ENCODE data around the gene IQCH.

IQCH gene

GRCh38 chr15:67225336-67225735 is 29.2 kb upstream of the IQCH start:
- DNase-seq (ENCODE audit: extremely low spot score), result no peak
- TF ChIP-seq BHLHE40 (IDR thresholded peaks at IDR 0.05; ENCODE audit: borderline replicate concordance) (no peak), TARDBP (IDR thresholded peaks at IDR 0.05) (no peak), CTBP1 (IDR thresholded peaks at IDR 0.05; ENCODE audit: borderline replicate concordance) (no peak), SP1 (IDR thresholded peaks at IDR 0.05) (no peak), SUZ12 (IDR thresholded peaks at IDR 0.05) (no peak), NFRKB (IDR thresholded peaks at IDR 0.05) (no peak), FOXK2 (IDR thresholded peaks at IDR 0.05) (no peak), LEF1 (IDR thresholded peaks at IDR 0.05; ENCODE audit: borderline replicate concordance) (no peak), ARNT (IDR thresholded peaks at IDR 0.05) (no peak)
- CTCF ChIA-PET, result no interaction called here
- POLR2A ChIA-PET, result interaction anchor here (0.9 kb wide), 1 partner anchor 30 kb away, joined by 3 read pairs; the partner anchor contains the start of genes AAGAB and IQCH

DNA sequence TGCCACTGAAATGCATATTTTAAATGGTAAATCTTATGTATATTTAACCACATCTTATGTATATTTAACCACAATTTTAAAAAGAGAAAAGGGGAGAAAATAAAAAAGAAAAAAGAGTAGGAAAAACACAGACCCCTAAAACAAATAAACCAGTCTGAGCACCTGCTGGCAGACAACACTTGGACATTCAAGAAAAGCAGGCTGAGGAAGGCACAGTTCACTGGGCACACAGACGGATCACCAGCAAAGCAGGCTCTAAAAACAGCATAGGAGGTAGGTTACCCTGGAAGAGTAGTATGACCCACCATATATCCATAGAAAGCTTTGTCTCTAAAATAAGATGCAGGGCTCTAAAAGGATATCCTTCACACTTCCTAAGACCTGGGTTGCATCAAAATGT is 27.2 kb upstream of the IQCH start:
- ChIA-PET CTCF (no interaction called here), POLR2A (no interaction called here)
- no peak for DNase-seq (ENCODE audit: extremely low spot score)
- TF ChIP-seq ARNT (IDR thresholded peaks at IDR 0.05), result no peak

GRCh38 chr15:67227846-67228245 is 26.7 kb upstream of the IQCH start:
- POLR2A ChIA-PET, result no interaction called here
- DNase-seq (ENCODE audit: extremely low spot score), result no peak
- TF ChIP-seq FOXA1 (IDR thresholded peaks at IDR 0.05) (no peak), SUZ12 (IDR thresholded peaks at IDR 0.05) (no peak)
- CTCF ChIA-PET, result no interaction called here

DNA sequence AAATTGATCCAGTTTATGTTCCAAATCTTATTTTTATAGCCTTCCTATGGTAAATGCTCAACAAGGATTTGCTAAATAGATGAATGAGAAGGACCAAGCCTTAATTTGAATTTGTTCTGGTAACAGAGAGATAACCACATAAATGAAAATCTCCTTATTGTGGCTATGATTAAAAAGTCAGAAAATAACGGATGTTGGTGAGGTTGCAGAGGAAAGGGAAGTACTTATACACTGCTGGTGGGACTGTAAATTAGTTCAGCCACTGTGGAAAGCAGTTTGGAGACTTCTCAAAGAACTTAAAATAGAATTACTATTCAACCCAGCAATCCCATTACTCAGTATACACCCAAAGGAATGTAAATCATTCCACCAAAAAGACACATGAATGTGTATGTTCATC is 26.3 kb upstream of the IQCH start:
- POLR2A ChIA-PET, result no interaction called here
- no peak for DNase-seq (ENCODE audit: extremely low spot score)
- CTCF ChIA-PET, result interaction anchor here (0.6 kb wide), 1 partner anchor 9 kb away, joined by 3 read pairs; no protein-coding TSS in a partner anchor
- TF ChIP-seq, protein P1, sequence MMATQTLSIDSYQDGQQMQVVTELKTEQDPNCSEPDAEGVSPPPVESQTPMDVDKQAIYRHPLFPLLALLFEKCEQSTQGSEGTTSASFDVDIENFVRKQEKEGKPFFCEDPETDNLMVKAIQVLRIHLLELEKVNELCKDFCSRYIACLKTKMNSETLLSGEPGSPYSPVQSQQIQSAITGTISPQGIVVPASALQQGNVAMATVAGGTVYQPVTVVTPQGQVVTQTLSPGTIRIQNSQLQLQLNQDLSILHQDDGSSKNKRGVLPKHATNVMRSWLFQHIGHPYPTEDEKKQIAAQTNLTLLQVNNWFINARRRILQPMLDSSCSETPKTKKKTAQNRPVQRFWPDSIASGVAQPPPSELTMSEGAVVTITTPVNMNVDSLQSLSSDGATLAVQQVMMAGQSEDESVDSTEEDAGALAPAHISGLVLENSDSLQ (IDR thresholded peaks at IDR 0.05), result no peak
- TF ChIP-seq SP1 (IDR thresholded peaks at IDR 0.05) (no peak), TARDBP (IDR thresholded peaks at IDR 0.05) (no peak), L3MBTL2 (conservative IDR thresholded peaks at IDR 0.05) (no peak), BHLHE40 (IDR thresholded peaks at IDR 0.05; ENCODE audit: borderline replicate concordance) (no peak)

DNA sequence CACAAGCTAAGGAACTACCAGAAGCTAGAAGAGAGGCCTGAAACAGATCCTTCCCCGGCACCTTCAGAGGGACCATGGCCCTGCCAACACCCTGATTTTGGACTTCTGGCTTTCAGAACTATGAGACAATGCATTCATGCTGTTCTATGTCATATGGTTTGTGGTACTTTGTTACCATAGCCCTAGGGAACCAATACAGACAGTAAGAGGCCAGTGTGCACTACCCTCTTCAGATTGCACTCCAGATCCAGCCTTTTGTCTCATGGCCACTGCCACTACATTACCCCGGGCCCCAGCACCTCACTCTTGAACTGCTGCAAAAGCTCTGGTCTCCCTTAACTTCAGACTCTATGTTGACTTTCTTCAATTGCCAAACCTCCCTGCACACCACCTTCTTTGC is 24.1 kb upstream of the IQCH start:
- TF ChIP-seq L3MBTL2 (conservative IDR thresholded peaks at IDR 0.05) (no peak), HDGF (IDR thresholded peaks at IDR 0.05; ENCODE audit: borderline replicate concordance) (no peak)
- TF ChIP-seq, protein P1 (IDR thresholded peaks at IDR 0.05), result no peak
- DNase-seq (ENCODE audit: extremely low spot score), result no peak
- POLR2A ChIA-PET, result no interaction called here
- CTCF ChIA-PET, result no interaction called here

GRCh38 chr15:67232591-67232990 is 22.0 kb upstream of the IQCH start:
- no peak for DNase-seq (ENCODE audit: extremely low spot score)
- ChIA-PET CTCF (interaction anchor here (0.6 kb wide), 1 partner anchor 10 kb away, joined by 5 read pairs; no protein-coding TSS in a partner anchor), POLR2A (no interaction called here)
- TF ChIP-seq, protein P1 (IDR thresholded peaks at IDR 0.05), result no peak
- no peak for TF ChIP-seq SUZ12 (IDR thresholded peaks at IDR 0.05)

DNA sequence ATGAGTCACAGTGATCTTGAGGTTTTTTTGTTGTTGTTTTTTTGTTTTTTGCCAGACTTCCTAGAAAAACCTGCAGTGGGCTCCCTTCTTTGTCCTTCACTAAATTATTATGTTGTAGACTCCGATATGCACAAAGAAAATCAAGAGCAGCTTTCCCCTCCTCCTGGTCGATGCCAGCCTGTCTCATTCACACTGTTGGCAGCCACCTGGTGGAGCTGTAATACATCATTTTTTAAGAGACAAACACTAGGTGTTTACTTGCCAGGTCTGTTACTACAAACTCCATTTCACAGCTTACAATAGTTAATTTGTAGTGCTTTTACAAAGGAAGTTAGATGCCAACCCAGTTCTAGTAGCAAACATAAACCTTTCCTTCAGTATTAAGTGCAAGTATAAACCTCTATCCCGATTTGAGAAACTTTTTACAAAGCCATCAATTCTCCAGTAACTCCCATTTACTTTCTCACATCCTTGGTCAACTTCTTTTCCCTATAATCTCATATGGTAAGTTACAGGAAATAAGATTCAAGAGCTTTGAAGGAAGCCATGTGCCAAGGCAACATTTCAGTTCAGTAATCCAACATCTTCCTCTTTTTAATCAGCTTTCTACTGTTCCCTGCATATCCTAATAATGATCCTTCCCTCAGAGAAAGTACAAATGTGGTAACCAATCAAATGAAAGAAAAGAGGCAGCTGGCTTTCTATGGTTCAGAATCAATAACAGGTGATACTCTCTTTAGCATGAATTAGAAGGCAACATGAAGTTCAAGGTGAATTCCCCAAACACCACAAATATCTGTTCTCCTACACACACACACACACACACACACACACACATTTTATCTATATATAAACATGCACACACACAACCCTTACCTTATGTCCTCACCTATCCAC is 14.1 kb upstream of the IQCH start:
- ChIA-PET CTCF (interaction anchor here (0.6 to 1.5 kb wide), 6 partner anchors 14 to 294 kb away, joined by 3 to 4 read pairs (median 4); no protein-coding TSS in a partner anchor), POLR2A (interaction anchor here (1.2 kb wide), 1 partner anchor 177 kb away, joined by 4 read pairs; no protein-coding TSS in a partner anchor)
- DNase-seq (ENCODE audit: extremely low spot score), result no peak
- TF ChIP-seq ARNT (IDR thresholded peaks at IDR 0.05) (no peak), NFRKB (IDR thresholded peaks at IDR 0.05) (no peak), FOXM1 (IDR thresholded peaks at IDR 0.05; ENCODE audit: borderline replicate concordance) (no peak)

GRCh38 chr15:67241132-67241855 is 13.3 kb upstream of the IQCH start:
- ChIA-PET CTCF (interaction anchor here (0.8 to 1.1 kb wide), 3 partner anchors 13 to 178 kb away, joined by 3 to 4 read pairs (median 4); no protein-coding TSS in a partner anchor), POLR2A (no interaction called here)
- no peak for DNase-seq (ENCODE audit: extremely low spot score)
- no peak for TF ChIP-seq BHLHE40 (IDR thresholded peaks at IDR 0.05; ENCODE audit: borderline replicate concordance)
- TF ChIP-seq ZNF384 (IDR thresholded peaks at IDR 0.05), result no peak
- TF ChIP-seq ARNT (IDR thresholded peaks at IDR 0.05), result no peak
